ENCODE measurements around the gene SPRN.
"Not testable (repeated sequence)": the region's sequence is repeated elsewhere in the genome, so short reads cannot be mapped to it uniquely, and the experiment has no call there.

Gene SPRN

GRCh38 chr10:133456041-133456951 lies 31.9 kb upstream of the SPRN start:
- DNase-seq (ENCODE audit: low spot score), result no peak

DNA sequence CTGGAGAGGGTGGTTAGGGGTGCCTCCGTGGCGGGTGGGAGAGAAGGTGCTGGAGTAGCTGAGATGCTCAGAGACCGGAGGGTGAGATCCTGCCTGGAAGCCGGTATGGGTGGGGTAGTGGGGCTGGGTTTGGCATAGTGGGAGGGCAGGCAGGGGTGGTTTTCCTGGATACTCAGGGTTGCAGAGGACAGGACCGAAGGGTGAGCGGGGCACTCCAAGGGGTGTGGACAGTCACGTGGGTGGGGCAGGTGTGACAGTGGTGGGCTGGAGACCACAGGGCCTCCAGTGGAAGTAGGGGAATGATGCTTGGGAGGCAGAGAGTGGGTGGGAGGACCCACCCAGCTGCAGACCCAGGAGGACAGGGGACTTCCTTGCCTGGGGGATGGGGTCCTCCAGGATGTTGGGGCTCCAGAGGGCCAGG lies 31.2 kb upstream of the SPRN start:
- DNase-seq (ENCODE audit: low spot score), result no peak

- DNase-seq (ENCODE audit: low spot score), result no peak
Observed at GRCh38 chr10:133455196-133455595, 30.8 kb upstream of the SPRN start.

GRCh38 chr10:133454204-133454893 lies 29.9 kb upstream of the SPRN start:
- DNase-seq (ENCODE audit: low spot score), result no peak

DNA sequence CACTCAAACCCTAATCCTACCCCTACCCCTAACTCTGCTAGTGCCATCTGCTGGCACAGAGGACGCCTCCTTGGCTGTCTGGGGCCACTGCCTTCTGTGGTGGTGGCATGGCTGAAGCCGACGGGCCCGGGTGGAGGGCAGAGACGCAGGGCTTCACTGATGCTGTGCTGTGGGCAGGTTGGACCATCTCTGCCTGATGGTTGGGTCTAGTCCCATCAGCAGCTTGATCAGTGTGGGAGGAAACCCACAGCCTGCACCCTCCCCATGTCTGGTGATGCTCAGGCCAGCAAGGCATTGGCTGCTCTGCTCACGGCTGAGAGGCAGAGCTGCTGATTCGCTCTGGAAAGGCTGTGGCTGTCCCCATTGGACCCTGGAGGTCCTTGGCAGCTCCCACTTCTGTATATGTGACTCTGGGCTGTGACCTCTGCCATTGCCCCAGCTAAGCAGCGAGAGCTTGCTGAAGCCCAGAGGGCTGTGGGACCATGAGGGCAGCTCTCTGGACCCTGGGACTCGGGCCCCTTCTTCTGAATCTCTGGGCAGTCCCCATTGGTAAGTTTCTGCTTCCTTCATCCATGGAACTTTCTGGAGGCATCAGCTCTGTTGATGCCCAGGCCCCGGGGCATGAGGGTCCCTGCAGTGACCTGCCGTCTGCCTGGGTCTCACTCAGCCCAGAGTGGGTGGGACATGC lies 29.2 kb upstream of the SPRN start, which contains the start of gene SCART1:
Gene SCART1 (plus strand): TSS at position 430 of the 688 bp plus-strand sequence. CDS start 53 bp downstream, at position 483.
- DNase-seq (ENCODE audit: low spot score), result no peak

- DNase-seq (ENCODE audit: low spot score), result no peak
Observed at GRCh38 chr10:133452453-133452852, 28.0 kb upstream of the SPRN start.

DNA sequence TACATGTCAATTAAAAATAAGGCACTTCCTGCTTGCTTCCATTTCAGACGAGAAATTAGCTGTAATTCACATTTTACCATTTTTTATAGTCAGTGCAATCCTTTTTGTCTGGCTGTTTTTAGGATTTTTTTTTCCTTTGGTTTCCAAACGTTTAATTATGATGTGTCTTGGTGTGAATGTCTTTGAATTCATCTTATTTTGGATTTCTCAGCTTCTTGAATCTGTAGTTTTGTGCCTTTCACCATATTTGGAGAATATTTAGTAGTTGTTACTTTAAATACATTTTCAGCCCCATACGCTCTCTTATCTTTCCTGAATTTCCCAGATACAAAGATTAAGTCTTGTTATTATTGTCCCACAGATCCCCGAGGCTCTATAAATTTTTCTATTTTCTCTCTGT lies 26.9 kb upstream of the SPRN start:
- DNase-seq (ENCODE audit: low spot score), result no peak

GRCh38 chr10:133448120-133448519 lies 23.7 kb upstream of the SPRN start:
- no peak for DNase-seq (ENCODE audit: low spot score)

- no peak for DNase-seq (ENCODE audit: low spot score)
Observed at GRCh38 chr10:133446979-133447378, 22.6 kb upstream of the SPRN start.

DNA sequence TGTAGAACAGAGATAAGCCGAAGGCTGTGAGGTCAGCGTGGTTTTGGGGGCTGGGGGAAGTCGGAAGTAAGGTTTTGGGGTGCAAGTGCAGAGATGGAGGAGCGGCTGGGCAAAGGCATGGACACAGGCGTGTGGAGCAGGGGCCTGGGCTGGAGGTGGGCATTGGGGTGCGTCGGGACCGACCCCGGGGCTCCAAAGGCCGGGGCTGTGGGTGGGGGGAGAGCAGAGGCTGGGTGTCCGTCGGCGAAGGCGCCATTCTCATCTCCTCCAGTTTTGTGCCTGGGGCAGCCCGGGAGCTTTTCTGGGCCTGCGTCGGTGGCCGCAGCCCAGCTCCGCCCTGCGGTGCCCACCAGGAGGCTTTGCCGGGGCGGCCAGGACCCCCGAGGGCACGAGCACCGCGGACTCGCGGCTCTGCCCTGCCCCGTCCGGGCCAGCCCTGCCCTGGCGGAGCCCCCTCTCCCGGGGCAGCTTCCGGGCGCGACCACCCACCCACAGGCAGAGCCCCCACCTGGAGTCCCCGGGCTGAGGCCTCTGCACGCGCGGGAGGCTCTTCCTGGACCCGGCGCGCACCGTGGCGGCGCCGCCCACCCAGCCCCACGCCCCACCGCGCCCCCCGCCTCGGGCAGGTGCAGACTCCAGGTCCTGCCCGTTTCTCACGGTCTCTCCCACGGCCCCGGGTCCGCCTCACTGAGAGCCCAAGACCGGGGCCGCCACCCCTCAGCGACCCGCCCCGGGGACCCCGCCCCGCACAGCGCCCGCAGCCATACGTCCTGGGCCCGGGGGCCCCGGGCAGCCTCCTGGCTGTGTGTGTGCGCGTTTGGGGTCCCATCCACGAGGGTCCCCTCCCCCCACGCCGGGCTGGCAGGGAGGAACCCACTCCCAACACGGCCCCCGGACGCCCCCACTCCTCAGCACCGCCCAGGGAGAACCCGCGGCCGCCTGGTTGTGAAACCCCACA lies 21.6 kb upstream of the SPRN start:
- DNase-seq (ENCODE audit: low spot score), result no peak

DNA sequence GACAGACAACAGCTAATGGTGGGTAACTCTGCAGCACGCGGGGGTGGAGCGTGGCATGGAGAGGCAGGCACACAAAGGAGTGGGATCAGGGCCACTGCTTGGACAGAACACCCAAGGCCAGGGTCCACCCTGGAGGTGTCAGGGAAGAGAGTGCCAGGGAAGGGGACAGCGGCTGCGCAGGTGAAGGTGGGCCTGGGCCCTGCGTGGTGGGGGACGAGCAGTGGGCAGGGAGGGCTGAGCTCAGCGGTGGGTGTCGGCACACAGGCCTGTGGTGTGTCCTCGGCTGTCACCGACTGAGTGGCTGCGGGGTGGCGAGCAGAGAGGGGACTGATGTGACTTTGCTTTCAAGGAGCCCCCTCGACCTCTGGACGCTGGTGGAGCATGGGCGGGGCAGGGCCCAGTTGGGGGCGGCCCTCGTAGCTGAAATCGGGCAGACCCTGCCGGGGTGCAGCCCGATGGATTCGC lies 20.9 kb upstream of the SPRN start:
- DNase-seq (ENCODE audit: low spot score), result no peak

GRCh38 chr10:133444342-133445267 lies 20.2 kb upstream of the SPRN start:
- no peak for DNase-seq (ENCODE audit: low spot score)

- DNase-seq (ENCODE audit: low spot score), result no peak
Observed at GRCh38 chr10:133442967-133443924, 18.8 kb upstream of the SPRN start.

GRCh38 chr10:133442191-133442966 lies 18.0 kb upstream of the SPRN start:
- DNase-seq (ENCODE audit: low spot score), result no peak

DNA sequence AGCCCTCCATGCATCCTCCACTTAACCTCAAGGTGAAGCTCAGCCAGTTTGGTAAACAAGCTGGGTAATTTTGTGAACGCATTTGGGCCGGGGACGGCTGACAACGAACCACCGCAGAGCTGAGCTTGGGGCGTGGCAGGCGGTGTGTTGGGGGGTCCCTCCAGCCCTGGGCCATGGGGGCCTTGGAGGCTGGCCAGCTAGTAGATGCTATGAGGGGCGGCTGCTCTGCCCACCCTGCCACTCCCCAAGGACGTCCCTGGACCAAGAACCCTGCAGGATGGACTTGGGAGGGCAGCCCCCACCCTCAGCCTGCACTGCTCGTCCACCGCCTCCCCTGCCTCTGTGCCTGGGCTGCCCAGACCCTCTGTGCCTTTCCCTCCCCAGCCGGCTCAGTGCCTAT lies 17.4 kb upstream of the SPRN start:
- no peak for DNase-seq (ENCODE audit: low spot score)

GRCh38 chr10:133441356-133441755 lies 16.9 kb upstream of the SPRN start:
- not testable (repeated sequence) for DNase-seq (ENCODE audit: low spot score)

DNA sequence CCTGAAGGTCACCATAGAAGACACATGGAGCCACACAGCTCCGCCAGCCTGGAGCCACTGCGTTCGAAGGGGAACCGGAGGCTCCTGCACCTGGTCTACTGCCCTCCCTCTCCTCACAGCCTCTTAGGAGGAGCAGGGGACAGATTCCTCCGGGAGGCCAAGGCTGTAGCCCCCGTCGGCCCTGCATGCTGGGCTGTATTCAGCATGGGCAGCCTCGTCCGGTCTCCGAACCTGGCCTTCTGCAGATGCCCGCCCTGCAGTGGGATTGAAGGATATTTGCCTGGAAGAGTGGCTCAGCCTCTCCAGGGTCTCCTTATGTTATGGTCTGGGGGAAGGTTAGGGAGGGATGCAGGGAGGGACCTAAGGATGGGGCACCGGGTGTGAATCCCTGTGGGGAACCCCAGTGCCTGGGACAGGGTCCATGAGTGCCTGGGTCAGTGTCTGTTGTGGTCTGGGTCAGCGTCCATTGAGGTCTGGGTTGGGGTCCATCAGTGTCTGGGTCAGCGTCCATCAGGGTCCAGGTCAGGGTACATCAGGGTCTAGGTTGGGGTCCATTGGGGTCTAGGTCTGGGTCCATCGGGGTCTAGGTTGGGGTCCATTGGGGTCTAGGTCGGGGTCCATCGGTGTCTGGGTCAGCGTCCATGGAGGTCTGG lies 16.3 kb upstream of the SPRN start:
- DNase-seq (ENCODE audit: low spot score), result no peak
